ENCODE results near the gene AZIN2.
"Not testable (repeated sequence)": the region's sequence is repeated elsewhere in the genome, so short reads cannot be mapped to it uniquely, and the experiment has no call there.

Gene AZIN2

GRCh38 chr1:33123266-33123665 lies 42.3 kb downstream of the AZIN2 start:
- FAIRE-seq (no peak), DNase-seq (ENCODE audit: insufficient read length, low spot score) (no peak)

- not testable (repeated sequence) for FAIRE-seq; DNase-seq (ENCODE audit: insufficient read length, low spot score)
Observed at GRCh38 chr1:33124647-33125046, 43.7 kb downstream of the AZIN2 start.

DNA sequence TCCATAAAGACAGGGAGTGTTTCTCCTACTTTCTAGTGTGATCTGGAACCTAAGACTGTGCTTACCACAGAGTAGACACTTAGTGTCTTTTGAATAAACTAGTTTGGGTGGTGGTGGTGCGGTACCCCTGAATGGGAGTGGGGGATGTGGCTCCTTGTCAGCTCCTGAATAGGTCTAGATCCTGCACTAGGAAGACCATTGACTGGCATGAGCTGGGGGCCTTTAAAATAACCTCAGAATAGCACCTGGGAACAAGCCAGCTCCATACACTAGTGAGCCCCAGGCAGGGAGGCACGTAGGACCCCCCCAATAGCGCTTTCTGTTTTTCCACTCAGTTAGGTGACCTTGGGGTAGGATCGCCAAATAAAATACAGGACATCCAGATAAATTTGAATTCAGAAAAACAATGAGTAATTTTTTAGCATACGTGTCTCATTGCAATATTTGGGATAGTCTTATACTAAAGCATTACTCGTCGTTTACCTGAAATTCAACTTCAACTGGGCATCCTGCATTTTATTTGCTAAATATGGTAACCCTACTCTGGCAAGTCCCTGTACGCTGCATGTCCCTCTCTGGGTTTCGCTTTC lies 45.6 kb downstream of the AZIN2 start:
- DNase-seq (ENCODE audit: insufficient read length, low spot score) = no peak
- no peak for FAIRE-seq

- FAIRE-seq = peak; percentile 100
- peak; percentile 84 for DNase-seq (ENCODE audit: insufficient read length, low spot score)
Observed at GRCh38 chr1:33127001-33127823, 46.3 kb downstream of the AZIN2 start.

GRCh38 chr1:33128781-33129180 lies 47.8 kb downstream of the AZIN2 start:
- no peak for DNase-seq (ENCODE audit: insufficient read length, low spot score)
- no peak for FAIRE-seq

- DNase-seq (ENCODE audit: insufficient read length, low spot score) (no peak), FAIRE-seq (no peak)
Observed at GRCh38 chr1:33130297-33130696, 49.3 kb downstream of the AZIN2 start.

DNA sequence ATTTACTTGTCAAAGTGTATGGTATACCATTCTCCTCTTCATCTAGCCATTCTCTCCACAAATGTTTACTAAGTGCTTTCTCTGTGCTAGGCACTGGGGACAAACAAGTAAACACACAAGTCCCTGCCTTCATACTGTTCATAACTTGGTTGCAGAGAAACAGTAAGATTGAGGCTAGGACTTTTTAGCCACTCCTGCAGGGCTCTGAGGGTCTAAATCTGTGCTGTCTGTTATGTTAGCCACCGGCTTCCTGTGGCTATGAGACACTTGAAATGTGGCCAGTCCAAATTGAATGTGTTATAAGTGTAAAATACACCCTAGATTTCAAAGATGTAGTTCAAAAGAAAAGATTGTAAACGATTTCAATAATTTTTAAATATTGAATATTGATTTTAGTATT lies 50.2 kb downstream of the AZIN2 start:
- no peak for FAIRE-seq

DNA sequence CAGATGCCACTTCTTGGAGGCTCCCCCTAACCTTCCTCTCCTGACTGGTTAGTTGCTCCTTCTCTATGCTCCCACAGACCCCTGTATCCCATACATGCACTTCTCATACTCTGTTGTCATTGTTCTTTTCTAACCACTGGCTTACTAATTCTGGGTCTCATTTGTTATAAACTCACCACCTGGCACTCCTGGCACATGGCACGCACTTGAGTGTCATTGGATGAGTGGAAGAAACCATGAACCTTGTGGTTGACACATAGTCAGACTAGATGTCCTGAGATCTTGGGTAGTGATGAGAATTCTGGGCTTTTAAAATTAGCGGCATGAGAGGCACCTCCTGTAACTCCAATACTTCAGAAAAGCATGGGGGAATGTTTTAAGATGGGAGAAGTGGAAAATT lies 51.6 kb downstream of the AZIN2 start:
- FAIRE-seq (no peak), DNase-seq (ENCODE audit: insufficient read length, low spot score) (no peak)

More for the DNA sequence above, 50.2 kb downstream of the AZIN2 start:
- DNase-seq (ENCODE audit: insufficient read length, low spot score) = no peak

DNA sequence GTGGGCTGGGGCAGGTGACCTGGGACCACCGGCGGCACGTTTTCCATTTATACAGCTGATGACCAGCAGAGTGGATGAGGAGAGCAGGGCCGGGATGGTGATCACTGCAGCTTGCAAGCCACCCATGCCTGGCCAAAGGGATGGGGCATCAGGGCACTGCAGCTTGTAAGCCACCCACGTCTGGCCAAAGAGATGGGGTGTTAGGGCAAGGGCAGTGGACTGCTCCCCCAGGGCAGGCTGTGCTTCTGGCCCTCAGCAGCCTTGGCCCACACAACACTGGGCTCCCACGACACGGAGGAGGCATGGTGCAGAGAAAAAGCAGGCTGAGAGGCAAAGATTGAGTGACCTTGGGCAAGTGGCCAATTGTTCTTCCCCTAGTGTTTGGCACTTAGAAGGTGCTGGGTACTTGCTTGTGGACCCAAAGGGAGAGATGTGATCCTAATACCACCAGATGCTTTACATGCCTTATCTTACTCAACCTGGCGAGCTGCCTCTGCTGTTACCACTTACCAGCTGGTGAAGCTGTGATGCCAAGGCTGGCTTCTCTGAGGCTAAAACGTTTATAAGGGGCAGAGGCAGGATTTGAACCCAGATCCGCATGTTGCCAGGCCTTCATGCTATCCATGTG lies 52.6 kb downstream of the AZIN2 start:
- no peak for FAIRE-seq
- no peak for DNase-seq (ENCODE audit: insufficient read length, low spot score)

DNA sequence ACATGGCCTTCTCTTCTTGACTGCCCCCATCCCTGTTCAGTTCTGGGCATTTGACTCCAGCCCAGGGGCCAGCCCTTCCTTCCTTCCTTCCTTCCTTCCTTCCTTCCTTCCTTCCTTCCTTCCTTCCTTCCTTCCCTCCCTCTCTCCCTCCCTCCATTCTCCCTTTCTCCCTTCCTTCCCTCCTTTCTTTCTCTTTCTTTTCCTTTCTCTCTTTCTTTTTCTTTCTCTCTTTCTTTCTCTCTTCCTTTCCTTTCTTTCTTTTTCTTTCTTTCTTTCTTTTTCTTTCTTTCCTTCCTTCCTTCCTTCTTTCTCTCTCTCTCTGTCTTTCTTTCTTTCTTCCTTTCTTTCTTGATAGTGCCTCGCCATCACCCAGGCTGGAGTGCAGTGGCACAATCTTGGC lies 55.1 kb downstream of the AZIN2 start:
- FAIRE-seq; DNase-seq (ENCODE audit: insufficient read length, low spot score): not testable (repeated sequence)

- FAIRE-seq = no peak
- DNase-seq (ENCODE audit: insufficient read length, low spot score) = no peak
Observed at GRCh38 chr1:33137800-33138199, 56.8 kb downstream of the AZIN2 start.

- no peak for FAIRE-seq
- no peak for DNase-seq (ENCODE audit: insufficient read length, low spot score)
Observed at GRCh38 chr1:33140153-33141149, 59.5 kb downstream of the AZIN2 start.

- DNase-seq (ENCODE audit: insufficient read length, low spot score) (no peak), FAIRE-seq (no peak)
Observed at GRCh38 chr1:33141216-33141615, 60.3 kb downstream of the AZIN2 start.

DNA sequence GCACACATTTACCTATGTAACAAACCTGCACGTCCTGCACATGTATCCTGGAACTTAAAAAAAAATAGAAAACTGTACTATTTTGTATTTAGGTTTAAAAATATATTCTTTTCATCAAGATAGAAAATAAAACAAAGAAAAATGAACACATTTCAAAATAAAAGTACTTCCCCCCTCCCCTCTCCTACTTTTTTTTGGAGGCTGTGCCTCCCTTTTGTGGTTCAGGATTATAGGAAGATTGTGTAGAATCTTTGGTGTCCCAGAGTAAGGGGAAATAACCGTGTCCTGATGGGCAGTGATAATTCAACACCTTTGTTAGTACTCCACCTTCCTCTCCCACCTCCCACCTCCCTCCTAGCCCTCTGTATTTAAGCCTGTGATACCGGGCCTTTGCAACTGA lies 60.8 kb downstream of the AZIN2 start:
- DNase-seq (ENCODE audit: insufficient read length, low spot score) (no peak), FAIRE-seq (no peak)

DNA sequence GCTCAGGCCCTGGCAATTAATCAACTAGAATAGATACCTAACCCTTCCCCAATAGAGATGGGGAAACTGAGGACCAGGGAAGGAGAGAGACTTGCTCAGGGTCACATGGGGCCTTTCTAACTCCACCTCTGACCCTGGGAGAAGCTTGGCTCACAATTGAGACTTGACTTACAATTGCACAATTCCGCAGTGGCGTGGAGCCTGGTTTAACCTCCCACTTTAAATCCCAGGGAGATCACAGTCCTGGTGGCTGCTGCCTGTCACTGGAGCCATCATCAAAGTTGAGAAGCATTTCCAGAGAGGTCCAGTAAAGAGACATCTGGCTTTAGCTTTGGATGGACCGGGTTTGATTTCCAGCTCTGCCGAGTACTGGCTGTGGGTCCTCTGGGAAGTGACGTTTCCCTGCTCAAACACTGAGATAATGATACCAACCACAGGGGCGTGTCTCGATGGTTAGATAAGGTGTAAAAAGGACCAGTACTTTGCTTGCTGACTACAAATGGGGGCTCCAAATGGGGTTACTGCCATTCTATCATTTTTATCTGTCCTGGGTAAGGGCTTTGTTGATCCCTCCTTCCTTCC lies 61.6 kb downstream of the AZIN2 start:
- DNase-seq (ENCODE audit: insufficient read length, low spot score) (no peak), FAIRE-seq (no peak)

DNA sequence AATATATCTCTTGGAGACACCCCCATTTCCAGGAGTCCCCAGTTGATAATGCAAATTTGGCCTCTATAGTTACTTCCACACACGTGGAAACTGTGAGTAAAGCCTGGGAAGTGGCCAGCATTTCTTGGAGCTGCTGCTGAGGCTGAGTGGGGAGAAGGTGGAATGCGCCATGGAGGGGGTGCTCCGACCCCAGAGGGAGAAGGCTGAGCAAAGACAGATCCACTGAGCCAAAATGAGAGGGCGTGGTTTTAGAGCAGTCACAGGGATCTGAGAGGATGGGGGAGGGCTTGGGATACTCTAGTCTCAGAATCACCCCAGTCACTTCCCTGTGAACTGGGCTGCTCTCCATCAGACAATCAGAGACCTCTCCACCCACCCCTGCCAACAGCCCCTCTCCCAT lies 62.2 kb downstream of the AZIN2 start:
- no peak for DNase-seq (ENCODE audit: insufficient read length, low spot score)
- no peak for FAIRE-seq

GRCh38 chr1:33143698-33144097 lies 62.7 kb downstream of the AZIN2 start:
- no peak for DNase-seq (ENCODE audit: insufficient read length, low spot score)
- FAIRE-seq = no peak

DNA sequence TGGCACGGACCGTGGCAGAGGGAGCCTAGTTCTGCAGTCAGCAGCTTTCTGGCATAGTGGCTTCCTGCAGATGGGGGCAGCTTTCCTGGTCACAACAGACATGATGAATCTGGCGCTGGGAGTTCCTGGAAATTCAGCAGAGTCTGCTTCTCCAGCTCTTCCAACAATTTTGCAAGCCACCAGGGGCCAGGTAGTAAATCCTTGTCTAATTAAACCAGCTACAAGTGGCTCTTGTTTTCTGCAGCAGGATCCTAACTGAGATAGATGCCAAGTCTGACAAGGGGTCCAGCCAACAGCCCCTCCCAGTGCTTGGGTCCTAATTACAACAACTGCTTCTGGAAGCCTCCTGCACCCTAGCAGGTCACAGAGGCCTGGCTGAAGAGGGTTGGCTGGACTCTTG lies 65.0 kb downstream of the AZIN2 start:
- FAIRE-seq (no peak), DNase-seq (ENCODE audit: insufficient read length, low spot score) (no peak)

GRCh38 chr1:33147275-33147996 lies 66.5 kb downstream of the AZIN2 start:
- no peak for FAIRE-seq
- no peak for DNase-seq (ENCODE audit: insufficient read length, low spot score)

DNA sequence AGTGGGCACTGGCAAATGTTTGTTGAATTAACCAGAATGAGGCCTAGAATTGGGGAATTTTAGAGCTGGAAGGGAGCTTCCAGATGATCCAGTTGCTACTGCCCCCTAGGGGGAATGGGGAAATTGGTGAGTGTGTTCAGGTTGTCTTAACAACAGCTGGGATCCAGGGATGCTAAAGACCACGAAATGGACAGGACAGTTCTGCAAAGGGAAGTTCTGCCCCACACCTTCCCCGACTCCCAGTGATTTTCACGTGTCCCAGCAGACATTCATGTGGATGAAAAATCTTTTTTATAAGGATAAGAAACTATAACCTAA lies 67.0 kb downstream of the AZIN2 start:
- DNase-seq (ENCODE audit: insufficient read length, low spot score) (no peak), FAIRE-seq (no peak)

Data from GM19239 (cell line).